Activated T-cell treated with anti-CD3 and anti-CD28 coated beads, Interleukin-2, amount 50 U/mL, for 1 hour (primary cell): ENCODE data around the gene VEZF1.
"Not testable (repeated sequence)": the region's sequence is repeated elsewhere in the genome, so short reads cannot be mapped to it uniquely, and the experiment has no call there.

Experiments used
- DNase-seq: peaks from one replicate; pipeline ENCODE4 v3.0.0-alpha.2; 2020

Gene VEZF1

GRCh38 chr17:57972151-57972550 is 15.9 kb downstream of the VEZF1 start:
- no peak for DNase-seq

DNA sequence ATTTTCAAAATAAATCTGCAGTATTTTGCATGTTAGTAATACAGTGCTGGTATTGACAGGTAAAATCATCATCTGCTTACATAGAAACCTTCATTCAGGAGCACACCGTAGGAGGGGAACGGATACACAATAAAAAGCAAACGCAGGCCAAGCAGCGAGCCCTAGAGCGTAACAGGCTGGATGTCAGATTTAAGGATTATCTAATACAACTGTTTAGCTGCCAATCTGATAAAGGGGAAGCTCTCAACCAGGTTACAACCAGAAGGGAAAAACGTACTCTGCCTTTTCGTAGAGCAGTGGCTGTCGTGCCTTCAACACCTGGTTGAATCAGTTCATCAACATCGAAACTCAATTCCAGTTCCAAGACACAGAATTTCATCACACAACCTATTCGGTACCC is 16.5 kb downstream of the VEZF1 start:
- DNase-seq = no peak

GRCh38 chr17:57970710-57971109 is 17.3 kb downstream of the VEZF1 start:
- DNase-seq = no peak

- no peak for DNase-seq
Measured at GRCh38 chr17:57968456-57968855, 19.6 kb downstream of the VEZF1 start.

DNA sequence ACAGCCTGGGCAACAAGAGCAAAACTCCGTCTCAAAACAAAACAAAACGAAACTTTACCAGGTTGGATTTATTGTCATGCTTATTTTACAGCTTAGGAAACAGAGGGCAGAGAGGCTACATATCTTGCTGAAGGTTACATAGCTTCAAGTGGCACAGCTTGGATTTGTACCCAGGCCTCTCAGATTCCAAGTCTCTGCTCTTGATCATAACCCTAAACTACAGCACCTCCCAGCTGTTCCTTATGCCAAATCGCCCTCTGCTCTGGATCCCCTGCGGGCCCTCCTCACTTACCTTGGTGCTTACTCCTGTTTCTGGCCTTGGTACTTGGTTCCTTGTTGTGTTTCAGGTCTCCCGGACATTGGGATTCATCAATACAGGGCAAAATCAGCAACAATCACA is 21.2 kb downstream of the VEZF1 start:
- DNase-seq = no peak

GRCh38 chr17:57966246-57966645 is 21.8 kb downstream of the VEZF1 start:
- DNase-seq = no peak

GRCh38 chr17:57965521-57966160 is 22.4 kb downstream of the VEZF1 start:
- DNase-seq = no peak

DNA sequence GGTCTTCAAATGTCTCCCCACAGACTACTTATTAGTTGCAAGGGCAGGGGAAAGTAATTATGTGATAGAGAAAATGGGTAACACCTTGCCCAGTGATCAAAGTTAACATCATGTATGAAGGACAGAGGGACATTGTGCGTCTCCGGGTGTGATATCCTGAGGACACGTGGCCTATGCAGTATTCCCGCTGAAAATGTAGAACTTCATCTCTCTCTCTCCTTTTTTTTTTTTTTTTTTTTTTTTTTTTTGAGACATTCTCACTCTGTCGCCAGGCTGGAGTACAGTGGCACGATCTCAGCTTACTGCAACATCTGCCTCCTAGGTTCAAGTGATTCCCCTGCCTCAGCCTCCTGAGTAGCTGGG is 24.9 kb downstream of the VEZF1 start:
- DNase-seq = no peak

GRCh38 chr17:57962279-57963148 is 25.5 kb downstream of the VEZF1 start:
- DNase-seq = no peak

GRCh38 chr17:57959929-57960328 is 28.1 kb downstream of the VEZF1 start:
- no peak for DNase-seq

GRCh38 chr17:57958391-57958790 is 29.7 kb downstream of the VEZF1 start:
- not testable (repeated sequence) for DNase-seq

- DNase-seq = no peak
Measured at GRCh38 chr17:57957886-57958285, 30.2 kb downstream of the VEZF1 start.

DNA sequence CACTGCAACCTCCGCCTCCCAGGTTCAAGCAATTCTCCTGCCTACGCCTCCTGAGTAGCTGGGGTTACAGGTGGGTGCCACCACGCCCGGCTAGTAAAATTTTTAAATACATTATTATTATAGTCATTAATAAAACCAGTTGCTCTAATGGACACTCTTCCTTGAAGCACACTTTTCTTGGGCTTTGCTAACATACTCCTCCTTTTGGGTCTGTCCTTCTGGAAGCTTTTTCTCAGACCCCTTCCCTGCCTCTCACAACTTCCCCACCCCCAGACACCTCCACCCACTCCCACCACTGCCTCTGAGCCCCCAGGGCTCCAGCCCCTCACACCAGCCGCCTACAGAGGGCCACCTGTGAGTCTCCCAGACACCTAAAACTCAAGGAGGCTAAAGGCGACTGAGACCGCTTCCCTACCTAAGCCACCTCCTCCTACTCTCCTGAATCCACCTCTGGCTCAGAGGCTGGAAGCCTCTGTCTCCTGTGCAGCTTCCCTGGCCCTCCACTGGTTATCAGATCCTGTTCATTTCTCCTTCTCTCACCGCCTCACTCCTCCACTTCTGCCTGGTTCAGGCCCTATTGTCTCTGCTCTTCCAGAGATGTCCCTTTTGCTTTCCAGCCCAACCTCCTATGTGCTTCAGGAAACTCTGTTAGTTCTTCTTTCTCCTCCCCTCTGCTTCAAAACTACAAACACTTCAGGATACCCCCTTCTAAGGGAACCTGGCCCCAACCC is 30.8 kb downstream of the VEZF1 start:
- DNase-seq = no peak

- peak; percentile 49 for DNase-seq
Measured at GRCh38 chr17:57956291-57957119, 31.5 kb downstream of the VEZF1 start.

GRCh38 chr17:57955183-57955931 is 32.7 kb downstream of the VEZF1 start, which contains the start of gene CUEDC1:
Gene CUEDC1, minus strand, starts transcription at chr17:57955412. Its CDS starts 69,848 bp downstream, at chr17:57885564.
- DNase-seq = peak; percentile 76

GRCh38 chr17:57954397-57955182 is 33.5 kb downstream of the VEZF1 start:
- DNase-seq = no peak

GRCh38 chr17:57953705-57954396 is 34.2 kb downstream of the VEZF1 start:
- no peak for DNase-seq

DNA sequence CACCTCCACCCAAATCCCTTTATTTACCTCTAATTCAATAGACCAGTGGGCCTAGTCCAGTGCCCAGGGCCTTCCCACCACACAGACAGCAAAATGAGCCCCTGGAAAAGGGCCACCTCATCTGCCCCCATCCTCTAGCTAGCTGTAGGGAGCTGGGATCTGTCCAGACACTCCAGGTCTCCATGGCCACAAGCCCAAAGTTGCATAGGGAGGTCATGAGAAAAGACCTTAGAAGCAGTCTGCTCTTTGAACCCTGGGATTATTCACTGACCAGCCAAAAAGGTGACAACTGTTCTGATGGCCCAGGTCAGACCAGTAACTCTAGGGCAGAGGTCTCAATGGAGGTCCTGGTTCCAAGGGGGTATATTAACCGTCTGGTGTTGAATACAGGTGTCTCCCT is 34.8 kb downstream of the VEZF1 start:
- DNase-seq = no peak

DNA sequence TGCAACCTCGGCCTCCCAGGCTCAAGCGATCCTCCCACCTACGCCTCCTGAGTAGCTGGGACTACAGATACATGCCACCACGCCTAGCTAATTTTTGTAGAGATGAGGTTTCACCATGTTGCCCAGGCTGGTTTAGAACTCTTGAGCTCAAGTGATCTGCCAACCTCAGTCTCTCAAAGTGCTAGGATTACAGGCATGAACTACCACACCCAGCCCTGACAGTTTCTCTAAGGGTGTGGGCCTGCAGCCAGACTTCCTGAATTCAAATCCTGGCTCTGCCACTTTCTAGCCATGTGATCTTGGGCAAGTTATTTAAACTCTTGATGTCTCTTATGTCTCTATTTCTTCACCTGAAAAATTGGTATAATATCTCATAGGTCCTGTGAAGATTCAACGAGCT is 38.4 kb downstream of the VEZF1 start:
- no peak for DNase-seq
